GM18870 (cell line): Measurements from ENCODE around the gene PYGO2.
A peak's percentile ranks its signal among the peaks of the same experiment; 100 is the strongest.
"Not testable (repeated sequence)": the region's sequence is repeated elsewhere in the genome, so short reads cannot be mapped to it uniquely, and the experiment has no call there.

Experiments
- ATAC-seq: cut with Tn5 transposase; IDR thresholded peaks from one replicate; pipeline ENCODE4 v1.9.1; 2021; ENCODE audit warnings: moderate library complexity; ENCODE audit not compliant: unreplicated experiment

Gene PYGO2

GRCh38 chr1:154983776-154984466 lies 22.3 kb upstream of the PYGO2 start:
- no peak for ATAC-seq

GRCh38 chr1:154982897-154983648 lies 21.5 kb upstream of the PYGO2 start, which contains the start of gene FLAD1:
Gene FLAD1 (plus strand): TSS chr1:154983344. CDS start chr1:154983695, 351 bp downstream.
- ATAC-seq: peak; percentile 96

- ATAC-seq: no peak
These were observed 20.8 kb upstream of the PYGO2 start for GRCh38 chr1:154982341-154982740.

- no peak for ATAC-seq
These were observed 16.8 kb upstream of the PYGO2 start for GRCh38 chr1:154978360-154978759.

- not testable (repeated sequence) for ATAC-seq
These were observed 16.2 kb upstream of the PYGO2 start for GRCh38 chr1:154977762-154978161.

- ATAC-seq: no peak
These were observed 14.0 kb upstream of the PYGO2 start for GRCh38 chr1:154975409-154976059.

GRCh38 chr1:154974808-154975408 lies 13.3 kb upstream of the PYGO2 start:
- peak; percentile 47 for ATAC-seq

- peak; percentile 76 for ATAC-seq
These were observed 12.7 kb upstream of the PYGO2 start, which contains the start of gene CKS1B for GRCh38 chr1:154974102-154974807. Gene CKS1B (plus strand): TSS chr1:154974681. CDS start chr1:154974746, 65 bp downstream.

GRCh38 chr1:154973344-154974101 lies 11.9 kb upstream of the PYGO2 start:
- ATAC-seq: no peak

- ATAC-seq: no peak
These were observed 11.1 kb upstream of the PYGO2 start for GRCh38 chr1:154972517-154973343.

- ATAC-seq: no peak
These were observed 10.6 kb upstream of the PYGO2 start for GRCh38 chr1:154972213-154972516.

- no peak for ATAC-seq
These were observed 9.9 kb upstream of the PYGO2 start for GRCh38 chr1:154971341-154971998.

GRCh38 chr1:154970631-154971340 lies 9.2 kb upstream of the PYGO2 start, which contains the start of gene SHC1:
Gene SHC1 (minus strand): TSS chr1:154970747. CDS start chr1:154970526, 221 bp downstream.
- ATAC-seq: no peak

- ATAC-seq: no peak
These were observed 8.4 kb upstream of the PYGO2 start for GRCh38 chr1:154969860-154970452.

- ATAC-seq: no peak
These were observed 7.7 kb upstream of the PYGO2 start for GRCh38 chr1:154969246-154969645.

- ATAC-seq: no peak
These were observed 7.1 kb upstream of the PYGO2 start for GRCh38 chr1:154968731-154969130.

GRCh38 chr1:154967331-154967950 lies 5.9 kb upstream of the PYGO2 start:
- no peak for ATAC-seq
